HG03064 (cell line): ENCODE results near the gene SNRNP25.
A peak's percentile ranks its signal among the peaks of the same experiment; 100 is the strongest.
"Not testable (repeated sequence)": the region's sequence is repeated elsewhere in the genome, so short reads cannot be mapped to it uniquely, and the experiment has no call there.

ENCODE experiments used
- ATAC-seq: cut with Tn5 transposase; IDR thresholded peaks from one replicate; pipeline ENCODE4 v1.9.1; 2021; ENCODE audit warnings: low read depth; ENCODE audit not compliant: unreplicated experiment

Gene SNRNP25

DNA sequence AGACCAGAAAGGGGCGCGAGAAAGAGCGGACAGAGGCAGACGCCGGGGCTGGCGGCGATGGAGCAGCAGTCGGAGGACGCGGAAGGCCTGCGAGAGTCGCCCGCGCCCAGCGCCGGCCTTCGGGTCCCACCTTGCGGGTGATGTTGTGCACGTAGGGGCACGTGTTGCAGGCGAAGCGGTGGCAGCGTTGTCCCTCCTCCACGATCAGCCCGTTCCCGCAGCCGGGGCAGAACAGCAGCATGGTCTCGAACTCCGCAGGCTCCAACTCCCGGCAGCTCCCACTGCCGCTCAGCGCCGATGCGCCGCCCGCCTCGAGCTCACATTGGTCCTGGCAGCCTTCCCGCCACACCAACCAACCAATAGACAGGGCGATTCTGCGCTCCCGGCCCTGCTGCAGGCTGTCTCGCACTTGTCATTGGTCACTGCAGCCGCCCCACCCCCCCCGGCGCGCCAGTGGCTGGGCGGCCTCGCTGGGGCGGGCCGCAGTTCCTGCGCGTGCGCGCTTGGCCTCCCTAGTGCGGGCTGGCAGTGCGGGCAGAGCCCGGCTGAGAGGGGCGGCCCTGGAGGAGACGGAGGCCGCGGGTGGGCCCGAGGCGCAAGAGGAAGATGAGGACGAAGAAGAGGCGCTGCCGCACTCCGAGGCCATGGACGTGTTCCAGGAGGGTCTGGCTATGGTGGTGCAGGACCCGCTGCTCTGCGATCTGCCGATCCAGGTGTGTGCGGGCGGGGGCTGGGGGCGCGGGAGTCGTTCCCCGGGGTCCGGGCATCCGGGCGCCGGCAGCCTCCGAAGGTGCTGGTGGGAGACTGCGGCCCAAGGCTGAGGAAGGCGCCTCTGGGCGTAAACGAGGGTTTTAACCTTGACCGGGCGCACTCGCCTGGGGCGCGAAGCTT is at the start of gene SNRNP25, which contains the start of gene POLR3K:
TSS of gene SNRNP25 (plus strand) at position 483 of the 891 bp plus-strand sequence. CDS start at position 672, 189 bp downstream.
TSS of gene POLR3K (minus strand) at position 263 of the 891 bp plus-strand sequence. CDS start at position 241, 22 bp downstream.
- ATAC-seq = peak; percentile 83

GRCh38 chr16:9903-10665 is 43.5 kb upstream of the SNRNP25 start:
- no peak for ATAC-seq

DNA sequence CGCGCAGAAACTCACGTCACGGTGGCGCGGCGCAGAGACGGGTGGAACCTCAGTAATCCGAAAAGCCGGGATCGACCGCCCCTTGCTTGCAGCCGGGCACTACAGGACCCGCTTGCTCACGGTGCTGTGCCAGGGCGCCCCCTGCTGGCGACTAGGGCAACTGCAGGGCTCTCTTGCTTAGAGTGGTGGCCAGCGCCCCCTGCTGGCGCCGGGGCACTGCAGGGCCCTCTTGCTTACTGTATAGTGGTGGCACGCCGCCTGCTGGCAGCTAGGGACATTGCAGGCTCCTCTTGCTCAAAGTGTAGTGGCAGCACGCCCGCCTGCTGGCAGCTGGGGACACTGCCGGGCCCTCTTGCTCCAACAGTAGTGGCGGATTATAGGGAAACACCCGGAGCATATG is 42.9 kb upstream of the SNRNP25 start:
- ATAC-seq = not testable (repeated sequence)

DNA sequence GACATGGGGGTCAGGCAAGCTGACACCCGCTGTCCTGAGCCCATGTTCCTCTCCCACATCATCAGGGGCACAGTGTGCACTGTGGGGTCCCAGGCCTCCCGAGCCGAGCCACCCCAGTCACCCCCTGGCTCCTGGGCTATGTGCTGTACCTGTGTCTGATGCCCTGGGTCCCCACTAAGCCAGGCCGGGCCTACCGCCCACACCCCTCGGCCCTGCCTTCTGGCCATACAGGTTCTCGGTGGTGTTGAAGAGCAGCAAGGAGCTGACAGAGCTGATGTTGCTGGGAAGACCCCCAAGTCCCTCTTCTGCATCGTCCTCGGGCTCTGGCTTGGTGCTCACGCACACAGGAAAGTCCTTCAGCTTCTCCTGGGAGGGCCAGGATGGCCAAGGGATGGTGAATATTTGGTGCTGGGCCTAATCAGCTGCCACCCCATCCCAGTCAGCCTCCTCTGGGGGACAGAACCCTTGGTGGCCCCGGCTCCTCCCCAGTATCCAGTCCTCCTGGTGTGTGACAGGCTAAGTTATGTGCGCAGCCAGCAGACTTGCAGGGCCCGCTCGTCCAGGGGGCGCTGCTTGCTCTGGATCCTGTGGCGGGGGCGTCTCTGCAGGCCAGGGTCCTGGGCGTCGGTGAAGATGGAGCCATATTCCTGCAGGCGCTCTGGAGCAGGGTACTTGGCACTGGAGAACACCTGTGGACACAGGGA is 36.4 kb upstream of the SNRNP25 start:
- ATAC-seq = not testable (repeated sequence)

GRCh38 chr16:20886-21285 is 32.7 kb upstream of the SNRNP25 start:
- ATAC-seq = not testable (repeated sequence)

GRCh38 chr16:24151-24550 is 29.5 kb upstream of the SNRNP25 start:
- ATAC-seq = not testable (repeated sequence)

GRCh38 chr16:25926-26348 is 27.7 kb upstream of the SNRNP25 start:
- ATAC-seq = not testable (repeated sequence)

- ATAC-seq = not testable (repeated sequence)
Observed at GRCh38 chr16:30627-31026, 23.0 kb upstream of the SNRNP25 start.

DNA sequence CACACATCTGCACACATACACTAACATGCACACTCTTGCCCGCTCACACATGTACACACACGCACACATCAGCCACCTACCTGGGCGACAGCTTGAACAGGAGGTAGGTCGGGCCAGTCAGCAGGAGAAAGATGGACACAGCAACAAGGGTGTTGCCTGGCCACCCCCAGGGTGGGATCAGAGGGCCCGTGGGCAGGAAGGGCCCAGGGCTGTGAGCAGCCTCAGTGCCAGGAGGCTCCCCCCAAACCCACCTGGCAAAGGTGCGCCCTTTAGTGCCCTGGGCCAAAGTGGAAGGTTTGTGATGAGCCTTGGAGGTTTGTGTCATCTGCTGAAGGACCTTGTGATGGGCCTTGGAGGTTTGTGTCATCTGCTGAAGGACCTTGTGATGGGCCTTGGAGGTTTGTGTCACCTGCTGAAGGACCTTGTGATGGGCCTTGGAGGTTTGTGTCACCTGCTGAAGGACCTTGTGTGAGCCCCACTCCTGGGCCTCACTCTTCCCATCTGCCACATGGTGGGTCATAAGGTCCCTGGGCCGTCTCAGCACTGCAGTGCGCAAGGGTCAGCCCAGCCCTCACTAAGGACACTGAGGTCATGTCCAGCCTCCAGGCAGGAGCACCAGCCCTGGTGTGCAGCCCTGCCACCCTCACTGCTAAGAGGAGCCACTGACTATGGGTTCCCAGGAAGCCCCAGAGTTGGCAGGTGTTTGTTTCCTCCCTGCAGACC is 20.3 kb upstream of the SNRNP25 start:
- not testable (repeated sequence) for ATAC-seq

GRCh38 chr16:33877-34647 is 19.6 kb upstream of the SNRNP25 start:
- ATAC-seq = no peak

- ATAC-seq = no peak
Observed at GRCh38 chr16:34648-34987, 19.0 kb upstream of the SNRNP25 start.

GRCh38 chr16:35011-35677 is 18.5 kb upstream of the SNRNP25 start:
- no peak for ATAC-seq

DNA sequence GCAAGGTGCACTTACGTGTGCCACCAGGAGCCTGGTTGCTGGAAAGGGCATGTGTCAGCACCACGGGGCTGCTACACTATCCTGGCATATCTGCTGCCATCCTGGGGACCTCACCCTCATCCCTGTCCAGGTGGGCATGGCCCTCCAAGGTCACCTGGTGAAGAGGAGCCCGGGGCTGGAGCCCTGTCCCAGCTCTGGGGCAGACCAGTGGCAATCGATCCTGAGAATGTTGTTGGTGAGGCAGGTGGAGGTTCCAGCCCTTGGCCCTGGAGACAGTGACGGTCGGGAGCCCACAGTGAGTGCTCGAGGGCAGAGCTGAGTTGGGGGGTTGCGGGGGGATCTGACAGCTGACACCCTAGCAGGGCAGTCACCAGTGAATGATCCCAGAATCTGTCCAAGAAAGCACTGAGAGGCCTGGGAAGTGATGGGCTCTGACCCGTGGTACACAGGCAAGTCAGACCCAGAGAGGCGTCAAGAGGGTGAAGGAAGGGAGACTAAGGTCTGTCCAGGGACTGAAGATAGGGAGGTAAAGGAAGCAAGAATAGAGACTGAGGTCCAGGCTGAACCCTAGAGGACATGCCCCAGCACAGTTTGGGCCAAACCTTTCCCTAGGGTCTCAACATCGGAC is 17.8 kb upstream of the SNRNP25 start:
- no peak for ATAC-seq

DNA sequence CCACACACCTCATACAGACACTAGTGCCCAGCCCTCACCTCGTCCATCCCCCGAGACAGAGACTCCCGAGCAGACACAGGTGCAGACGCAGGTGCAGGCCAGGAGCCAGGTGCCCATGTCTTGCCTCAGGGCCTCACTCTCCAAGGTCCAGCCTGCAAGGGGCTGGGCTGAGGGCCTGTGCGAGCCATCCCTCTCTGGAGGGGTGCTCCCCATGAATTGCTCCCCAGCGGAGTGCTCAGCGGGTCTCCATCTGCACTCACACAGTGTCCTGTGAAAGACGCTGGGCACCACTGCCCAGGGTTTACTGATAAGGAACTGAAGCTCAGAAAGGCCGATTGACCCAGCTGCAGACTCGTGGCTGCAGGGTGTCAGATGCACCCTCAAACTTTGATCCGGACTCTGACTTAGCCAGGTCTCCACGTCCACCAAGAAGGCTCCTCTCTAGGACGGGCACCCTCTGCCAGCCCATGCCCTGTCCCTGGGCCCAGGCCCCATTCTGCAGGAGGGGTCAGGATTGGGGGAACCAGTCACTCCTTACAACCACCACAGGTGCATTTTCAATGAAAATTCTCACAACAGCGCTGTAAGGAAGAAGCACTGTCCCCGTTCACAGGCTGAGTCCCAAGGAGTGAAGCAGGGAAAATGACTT is 17.2 kb upstream of the SNRNP25 start:
- ATAC-seq = no peak

DNA sequence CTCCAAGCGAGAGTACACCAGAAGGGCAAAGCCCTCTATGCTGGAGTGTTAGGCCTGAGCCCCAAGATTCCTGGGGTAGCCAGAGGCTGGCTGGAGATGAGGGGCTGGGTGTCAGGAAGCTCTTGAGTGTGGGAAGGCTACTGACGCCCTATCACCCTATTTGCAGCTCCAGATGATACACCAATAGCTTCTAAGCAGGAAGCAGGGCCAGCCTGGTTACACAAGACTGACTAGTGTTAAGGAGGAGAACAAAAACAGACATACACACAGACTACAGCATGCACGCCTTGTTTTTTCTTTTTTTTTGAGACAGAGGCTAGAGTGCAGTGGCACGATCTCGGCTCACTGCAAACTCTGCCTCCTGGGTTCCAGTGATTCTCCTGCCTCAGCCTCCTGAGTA is 16.1 kb upstream of the SNRNP25 start:
- ATAC-seq = no peak

DNA sequence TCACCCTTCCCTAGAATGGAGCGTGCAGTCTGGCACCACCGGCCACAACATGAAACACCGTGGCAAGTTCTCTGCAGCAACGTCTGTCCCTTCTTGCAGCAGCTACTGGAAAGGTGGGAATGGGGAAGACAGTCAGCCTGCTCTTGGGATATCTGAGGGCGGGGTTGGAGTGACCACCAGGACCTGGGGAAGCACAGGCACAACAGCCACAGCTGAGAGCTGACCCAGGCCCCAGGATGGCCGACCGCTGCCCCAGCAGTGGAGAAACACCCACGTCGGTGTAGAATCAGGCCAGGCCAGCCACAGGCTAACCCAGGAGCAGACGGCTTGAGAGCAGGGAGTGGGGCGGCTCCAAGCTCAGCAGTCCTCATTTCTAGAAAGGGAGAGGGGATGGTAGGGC is 15.4 kb upstream of the SNRNP25 start:
- not testable (repeated sequence) for ATAC-seq

DNA sequence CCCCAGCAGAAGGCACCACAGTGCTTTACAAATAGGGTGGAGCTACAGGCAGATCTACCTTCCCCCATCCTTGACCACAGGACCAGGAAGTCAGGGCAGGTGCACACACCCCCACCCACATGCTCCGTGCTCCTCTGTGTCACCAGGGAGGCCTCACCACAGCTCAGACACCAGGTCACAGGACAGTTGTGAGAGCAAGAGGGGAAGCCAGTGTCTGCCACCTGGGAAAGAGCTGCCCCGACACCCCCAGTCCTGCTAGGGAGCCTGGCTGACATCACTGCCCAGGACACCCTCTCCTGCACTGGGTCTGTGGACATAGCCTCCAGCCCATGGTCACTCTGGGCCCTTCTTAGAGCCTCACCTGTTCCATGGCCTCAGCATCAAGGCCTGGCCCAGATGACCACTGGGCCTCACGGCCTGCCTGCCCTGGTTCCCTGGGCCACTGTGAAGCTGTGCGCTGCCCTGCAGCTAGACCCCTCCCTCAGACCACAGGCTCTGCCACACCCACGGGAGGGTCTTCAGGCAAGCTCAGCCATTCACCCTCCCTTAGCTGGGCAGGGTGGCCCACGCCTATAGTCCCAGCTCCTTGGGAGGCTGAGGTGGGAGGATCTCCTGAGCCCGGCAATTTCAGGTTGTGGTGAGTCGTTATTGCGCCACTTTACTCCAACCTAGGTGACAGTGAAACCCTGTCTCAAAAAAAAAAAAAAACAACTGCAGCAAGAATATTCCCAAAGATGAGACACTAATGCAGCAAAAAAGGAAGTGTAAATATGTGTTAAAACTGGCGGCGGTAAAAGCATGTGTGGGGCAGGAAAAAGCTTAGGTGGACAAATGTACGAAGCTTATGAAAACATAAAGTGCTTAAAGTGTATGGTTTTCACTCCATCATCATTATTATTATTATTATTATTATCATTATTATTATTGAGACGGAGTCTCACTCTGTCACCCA is 14.4 kb upstream of the SNRNP25 start:
- ATAC-seq = peak; percentile 72
